Measurements from ENCODE around the gene NRN1L. TPM values are rescaled to one million over a fixed set of nuclear protein-coding genes. Genes with fewer than 3 reads are reported as not detected.
"Not testable (repeated sequence)": the region's sequence is repeated elsewhere in the genome, so short reads cannot be mapped to it uniquely, and the experiment has no call there.

NRN1L gene
- total RNA-seq, 1 donor from 2014 or later: not detected

DNA sequence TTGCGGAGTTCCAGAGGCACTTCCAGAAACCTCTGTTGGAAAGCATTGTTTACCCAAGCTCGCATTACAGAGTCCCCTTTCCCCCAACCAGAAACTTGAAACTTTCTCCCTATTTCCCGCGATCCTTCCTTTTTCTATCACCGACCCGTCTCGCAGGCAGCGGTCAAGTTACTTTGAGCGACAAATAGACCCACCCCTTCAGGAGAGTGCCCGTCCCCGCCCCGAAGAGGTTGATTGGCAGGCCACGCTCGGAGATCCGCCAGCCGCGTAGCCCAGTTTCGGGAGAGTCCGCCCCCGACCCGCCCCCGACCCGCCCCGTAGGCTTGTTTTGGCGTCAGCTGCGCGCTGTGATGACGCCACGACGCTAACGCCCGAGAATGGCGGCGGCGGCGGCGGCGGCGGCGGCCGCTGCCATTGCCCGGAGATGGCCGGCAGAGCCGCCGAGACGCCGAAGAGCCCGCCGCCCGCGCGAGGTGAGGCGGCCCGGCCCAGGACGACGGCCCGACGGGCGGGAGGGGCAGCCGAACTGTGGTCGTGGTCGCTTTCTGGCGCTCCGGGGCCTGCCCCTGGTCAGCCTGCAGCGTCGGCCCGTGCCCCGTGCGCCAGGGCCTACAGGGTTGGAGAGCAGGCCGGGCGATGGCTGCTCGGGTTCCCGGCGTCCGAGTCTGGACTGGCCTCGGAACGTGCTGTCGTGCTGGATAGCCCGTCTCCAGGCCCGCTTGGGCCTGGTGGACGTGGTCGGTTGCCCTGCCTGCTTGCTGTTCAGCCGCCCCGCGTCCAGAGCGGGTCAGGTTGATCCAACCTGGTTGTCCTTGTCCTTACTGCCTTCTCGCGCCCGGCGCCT lies 8.4 kb downstream of the NRN1L start, which contains the start of gene PSKH1:
Gene PSKH1, plus strand, starts transcription at position 356 of the 844 bp plus-strand sequence. CDS start 15,496 bp downstream, outside the sequence.
- Mint-ChIP-seq H3K27me3 (ENCODE audit: low read depth) (no peaks in the 10 kb centered on the region), H3K27ac (peak within 1 kb of the TSS; percentile 91), H3K4me3 (ENCODE audit: low read depth) (peak within 1 kb of the TSS; percentile 97), H3K36me3 (ENCODE audit: low read depth) (no peaks in the 10 kb centered on the region), H3K4me1 (ENCODE audit: low read depth) (peaks cover 19% of the 10 kb centered on the region), H3K9me3 (no peaks in the 10 kb centered on the region)
- intact Hi-C loops (cut with micrococcal nuclease): loop anchor here (2.0 kb wide), 1 partner anchor 42 kb away; no protein-coding TSS in a partner anchor
- DNase-seq (ENCODE audit: low spot score): peak; percentile 90

DNA sequence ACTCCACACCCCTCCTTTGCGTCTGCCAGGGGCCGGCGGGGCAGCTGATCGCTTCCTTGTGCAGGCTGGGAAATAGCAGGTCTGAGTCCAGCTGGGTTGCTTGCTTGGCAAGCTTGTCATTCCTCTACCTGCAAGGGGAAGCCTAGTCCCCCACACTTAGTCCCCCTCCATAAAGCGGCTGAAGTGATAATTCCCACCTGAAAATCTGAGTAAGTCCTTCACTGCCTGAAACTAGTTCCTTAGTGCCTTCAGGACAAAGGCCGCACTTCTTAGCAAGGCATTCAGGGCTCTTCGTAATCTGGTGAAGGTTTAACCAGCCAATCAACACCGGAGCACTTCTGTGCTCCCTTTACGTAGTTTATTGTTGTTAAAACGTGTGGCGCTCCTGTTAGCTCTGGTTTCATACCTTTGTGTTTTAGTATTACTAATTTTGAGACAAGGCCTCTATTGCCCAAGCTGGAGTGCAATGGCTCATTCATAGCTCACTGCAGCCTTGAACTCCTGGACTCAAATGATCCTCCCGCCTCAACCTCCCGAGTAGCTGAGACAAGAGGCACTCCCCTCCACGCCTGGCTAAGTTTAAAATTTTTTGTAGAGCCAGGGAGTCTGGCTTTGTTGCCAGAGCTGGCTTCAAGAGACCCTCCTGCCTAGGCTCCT lies 9.2 kb downstream of the NRN1L start:
- peak overlapping the region; percentile 91 for H3K27ac Mint-ChIP-seq
- intact Hi-C loops (cut with micrococcal nuclease): loop anchor here (2.0 kb wide), 1 partner anchor 41 kb away; no protein-coding TSS in a partner anchor
- H3K4me1 Mint-ChIP-seq (ENCODE audit: low read depth): peaks cover 21% of the 10 kb centered on the region
- H3K9me3 Mint-ChIP-seq: no peaks in the 10 kb centered on the region
- no peak for DNase-seq (ENCODE audit: low spot score)
- H3K4me3 Mint-ChIP-seq (ENCODE audit: low read depth): peak overlapping the region; percentile 97
- no peaks in the 10 kb centered on the region for H3K27me3 Mint-ChIP-seq (ENCODE audit: low read depth)
- H3K36me3 Mint-ChIP-seq (ENCODE audit: low read depth): no peaks in the 10 kb centered on the region

DNA sequence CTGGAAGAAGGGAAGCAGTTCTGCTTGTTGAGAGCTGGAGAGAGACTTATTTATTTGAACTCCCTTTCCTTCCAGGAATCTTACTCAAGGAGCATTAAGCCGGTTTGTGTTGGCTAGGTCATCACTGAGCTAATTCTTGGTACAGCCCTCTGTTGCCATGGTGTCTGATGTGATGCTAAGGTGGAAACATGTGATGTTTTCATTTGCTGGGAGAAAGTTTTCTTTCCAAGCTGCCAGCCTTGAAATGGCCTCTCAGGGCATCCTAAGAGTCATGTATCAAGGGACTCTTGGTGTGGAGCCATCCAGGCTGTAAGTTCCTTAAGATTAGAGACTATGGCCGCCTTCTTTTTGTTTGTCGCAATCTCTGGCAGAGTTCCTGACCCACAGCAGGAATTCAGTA lies 12.5 kb downstream of the NRN1L start:
- Mint-ChIP-seq H3K27me3 (ENCODE audit: low read depth) (no peaks in the 10 kb centered on the region), H3K4me3 (ENCODE audit: low read depth) (no peak overlapping the region), H3K4me1 (ENCODE audit: low read depth) (peaks cover 27% of the 10 kb centered on the region), H3K36me3 (ENCODE audit: low read depth) (no peaks in the 10 kb centered on the region), H3K9me3 (no peaks in the 10 kb centered on the region), H3K27ac (no peak overlapping the region)
- no peak for DNase-seq (ENCODE audit: low spot score)
- intact Hi-C loops (cut with micrococcal nuclease): no loop called here

DNA sequence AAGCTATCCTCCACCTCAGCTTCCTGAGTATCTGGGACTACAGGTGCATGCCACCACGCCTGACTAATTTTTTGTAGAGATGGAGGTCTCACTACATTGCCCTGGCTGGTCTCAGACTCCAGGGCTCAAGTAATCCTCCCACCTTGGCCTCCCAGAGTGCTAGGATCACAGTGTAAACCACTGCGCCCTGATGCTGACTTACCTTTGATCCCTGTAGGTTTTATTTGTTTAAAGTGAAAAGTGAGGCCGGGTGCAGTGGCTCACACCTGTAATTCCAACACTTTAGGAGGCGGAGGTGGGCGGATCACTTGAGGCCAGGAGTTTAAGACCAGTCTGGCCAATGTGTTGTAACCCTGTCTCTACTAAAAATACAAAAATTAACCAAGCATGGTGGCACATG lies 17.0 kb downstream of the NRN1L start:
- no peaks in the 10 kb centered on the region for H3K9me3 Mint-ChIP-seq
- no peak for DNase-seq (ENCODE audit: low spot score)
- peaks cover 8% of the 10 kb centered on the region for H3K4me1 Mint-ChIP-seq (ENCODE audit: low read depth)
- no peak overlapping the region for H3K4me3 Mint-ChIP-seq (ENCODE audit: low read depth)
- intact Hi-C loops (cut with micrococcal nuclease): no loop called here
- H3K36me3 Mint-ChIP-seq (ENCODE audit: low read depth): peaks cover 5% of the 10 kb centered on the region
- H3K27me3 Mint-ChIP-seq (ENCODE audit: low read depth): no peaks in the 10 kb centered on the region
- no peak overlapping the region for H3K27ac Mint-ChIP-seq

DNA sequence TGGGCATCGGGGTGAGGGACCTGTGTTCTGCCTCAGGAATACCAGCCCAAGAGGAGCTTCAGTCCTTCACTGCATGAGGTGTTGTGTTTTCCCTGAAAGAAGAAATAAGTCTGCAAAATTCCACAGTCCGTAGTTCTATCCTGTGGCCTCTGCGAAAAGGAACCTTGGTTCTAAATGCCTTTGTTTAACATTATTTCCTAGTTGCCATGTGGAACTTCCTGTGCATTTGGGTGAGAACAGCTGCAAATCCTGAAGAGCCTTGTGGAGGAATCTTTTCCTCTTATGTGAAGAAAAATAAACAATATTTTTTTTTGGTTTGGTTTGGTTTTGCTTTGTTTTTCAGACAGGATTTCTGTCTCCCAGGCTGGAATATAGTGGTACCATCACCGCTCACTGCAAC lies 18.1 kb downstream of the NRN1L start:
- no peak overlapping the region for H3K4me3 Mint-ChIP-seq (ENCODE audit: low read depth)
- no peaks in the 10 kb centered on the region for H3K9me3 Mint-ChIP-seq
- no peaks in the 10 kb centered on the region for H3K27me3 Mint-ChIP-seq (ENCODE audit: low read depth)

DNA sequence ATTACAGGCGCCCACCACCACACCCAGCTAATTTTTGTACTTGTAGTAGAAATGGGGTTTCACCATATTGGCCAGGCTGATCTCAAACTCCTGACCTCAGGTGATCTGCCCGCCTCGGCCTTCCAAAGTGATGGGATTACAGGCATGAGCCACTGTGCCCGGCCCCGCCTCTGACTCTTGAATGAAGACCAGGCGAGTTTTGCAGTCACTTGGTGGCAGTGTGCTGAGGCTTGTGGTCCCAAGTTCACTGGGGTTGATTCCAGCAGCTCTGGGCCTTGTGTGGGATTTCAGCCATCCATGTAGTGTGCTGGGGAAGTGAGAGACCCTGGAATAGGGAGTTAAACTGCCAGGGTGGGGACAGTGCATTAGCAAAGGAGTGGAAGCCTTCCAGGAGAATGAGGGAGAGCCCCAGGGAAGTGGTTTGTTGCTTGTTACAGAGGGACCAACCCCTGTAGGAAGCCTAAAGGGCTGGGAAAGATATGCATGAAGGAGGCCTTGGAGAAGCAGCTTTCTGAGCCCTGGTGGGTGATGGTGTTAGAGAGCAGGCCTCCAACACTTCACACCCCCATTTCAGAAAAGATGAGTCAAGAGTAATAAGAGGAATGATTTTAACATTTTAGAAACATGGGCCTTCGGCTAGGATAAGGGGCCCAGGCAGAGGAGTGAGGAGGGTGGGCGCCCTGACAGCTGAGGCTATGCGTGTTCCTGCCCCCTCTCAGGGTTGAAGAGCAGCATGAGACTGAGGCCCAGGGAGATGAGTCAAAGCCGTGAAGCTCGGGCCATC lies 22.9 kb downstream of the NRN1L start:
- H3K27me3 Mint-ChIP-seq (ENCODE audit: low read depth): no peaks in the 10 kb centered on the region
- no peak overlapping the region for H3K4me3 Mint-ChIP-seq (ENCODE audit: low read depth)
- peaks cover 22% of the 10 kb centered on the region for H3K36me3 Mint-ChIP-seq (ENCODE audit: low read depth)
- intact Hi-C loops (cut with micrococcal nuclease): no loop called here
- no peaks in the 10 kb centered on the region for H3K9me3 Mint-ChIP-seq
- peaks cover 7% of the 10 kb centered on the region for H3K4me1 Mint-ChIP-seq (ENCODE audit: low read depth)
- DNase-seq (ENCODE audit: low spot score): no peak
- no peak overlapping the region for H3K27ac Mint-ChIP-seq

More for the DNA sequence above, 18.1 kb downstream of the NRN1L start:
- H3K27ac Mint-ChIP-seq: no peak overlapping the region
- peaks cover 5% of the 10 kb centered on the region for H3K36me3 Mint-ChIP-seq (ENCODE audit: low read depth)
- H3K4me1 Mint-ChIP-seq (ENCODE audit: low read depth): peaks cover 9% of the 10 kb centered on the region
- intact Hi-C loops (cut with micrococcal nuclease): no loop called here
- no peak for DNase-seq (ENCODE audit: low spot score)

DNA sequence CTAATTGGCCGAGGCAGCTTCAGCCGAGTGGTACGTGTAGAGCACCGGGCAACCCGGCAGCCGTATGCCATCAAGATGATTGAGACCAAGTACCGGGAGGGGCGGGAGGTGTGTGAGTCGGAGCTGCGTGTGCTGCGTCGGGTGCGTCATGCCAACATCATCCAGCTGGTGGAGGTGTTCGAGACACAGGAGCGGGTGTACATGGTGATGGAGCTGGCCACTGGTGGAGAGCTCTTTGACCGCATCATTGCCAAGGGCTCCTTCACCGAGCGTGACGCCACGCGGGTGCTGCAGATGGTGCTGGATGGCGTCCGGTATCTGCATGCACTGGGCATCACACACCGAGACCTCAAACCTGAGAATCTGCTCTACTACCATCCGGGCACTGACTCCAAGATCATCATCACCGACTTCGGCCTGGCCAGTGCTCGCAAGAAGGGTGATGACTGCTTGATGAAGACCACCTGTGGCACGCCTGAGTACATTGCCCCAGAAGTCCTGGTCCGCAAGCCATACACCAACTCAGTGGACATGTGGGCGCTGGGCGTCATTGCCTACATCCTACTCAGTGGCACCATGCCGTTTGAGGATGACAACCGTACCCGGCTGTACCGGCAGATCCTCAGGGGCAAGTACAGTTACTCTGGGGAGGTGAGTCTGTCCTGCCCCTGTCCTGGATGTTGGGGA lies 24.5 kb downstream of the NRN1L start:
- intact Hi-C loops (cut with micrococcal nuclease): no loop called here
- H3K4me1 Mint-ChIP-seq (ENCODE audit: low read depth): peaks cover 7% of the 10 kb centered on the region
- H3K9me3 Mint-ChIP-seq: no peaks in the 10 kb centered on the region
- H3K4me3 Mint-ChIP-seq (ENCODE audit: low read depth): no peak overlapping the region
- peaks cover 17% of the 10 kb centered on the region for H3K36me3 Mint-ChIP-seq (ENCODE audit: low read depth)
- DNase-seq (ENCODE audit: low spot score): no peak
- peak overlapping the region; percentile 68 for H3K27ac Mint-ChIP-seq
- H3K27me3 Mint-ChIP-seq (ENCODE audit: low read depth): no peaks in the 10 kb centered on the region

DNA sequence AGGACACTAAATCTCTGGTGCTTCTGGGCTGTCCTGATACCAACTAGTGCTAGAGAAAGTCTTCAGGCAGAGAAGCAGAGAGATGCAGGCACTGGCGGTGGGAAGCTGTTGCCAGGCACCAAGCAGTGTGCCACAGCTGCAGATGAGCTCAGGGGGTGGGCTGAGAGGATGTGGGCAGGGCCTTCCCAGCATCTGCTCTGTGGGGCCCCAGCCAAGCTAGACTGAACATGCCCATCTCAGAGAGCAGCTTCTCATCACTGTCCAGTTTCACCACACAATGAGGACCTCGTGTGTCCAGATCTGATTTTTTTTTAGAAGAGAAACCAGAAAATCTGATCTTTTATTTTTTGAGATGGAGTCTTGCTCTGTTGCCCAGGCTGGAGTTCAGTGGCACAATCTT lies 25.5 kb downstream of the NRN1L start:
- DNase-seq (ENCODE audit: low spot score): no peak
- no peaks in the 10 kb centered on the region for H3K9me3 Mint-ChIP-seq
- peaks cover 7% of the 10 kb centered on the region for H3K4me1 Mint-ChIP-seq (ENCODE audit: low read depth)
- intact Hi-C loops (cut with micrococcal nuclease): no loop called here
- no peaks in the 10 kb centered on the region for H3K27me3 Mint-ChIP-seq (ENCODE audit: low read depth)
- H3K4me3 Mint-ChIP-seq (ENCODE audit: low read depth): no peak overlapping the region
- H3K36me3 Mint-ChIP-seq (ENCODE audit: low read depth): peaks cover 17% of the 10 kb centered on the region
- peak overlapping the region; percentile 12 for H3K27ac Mint-ChIP-seq

DNA sequence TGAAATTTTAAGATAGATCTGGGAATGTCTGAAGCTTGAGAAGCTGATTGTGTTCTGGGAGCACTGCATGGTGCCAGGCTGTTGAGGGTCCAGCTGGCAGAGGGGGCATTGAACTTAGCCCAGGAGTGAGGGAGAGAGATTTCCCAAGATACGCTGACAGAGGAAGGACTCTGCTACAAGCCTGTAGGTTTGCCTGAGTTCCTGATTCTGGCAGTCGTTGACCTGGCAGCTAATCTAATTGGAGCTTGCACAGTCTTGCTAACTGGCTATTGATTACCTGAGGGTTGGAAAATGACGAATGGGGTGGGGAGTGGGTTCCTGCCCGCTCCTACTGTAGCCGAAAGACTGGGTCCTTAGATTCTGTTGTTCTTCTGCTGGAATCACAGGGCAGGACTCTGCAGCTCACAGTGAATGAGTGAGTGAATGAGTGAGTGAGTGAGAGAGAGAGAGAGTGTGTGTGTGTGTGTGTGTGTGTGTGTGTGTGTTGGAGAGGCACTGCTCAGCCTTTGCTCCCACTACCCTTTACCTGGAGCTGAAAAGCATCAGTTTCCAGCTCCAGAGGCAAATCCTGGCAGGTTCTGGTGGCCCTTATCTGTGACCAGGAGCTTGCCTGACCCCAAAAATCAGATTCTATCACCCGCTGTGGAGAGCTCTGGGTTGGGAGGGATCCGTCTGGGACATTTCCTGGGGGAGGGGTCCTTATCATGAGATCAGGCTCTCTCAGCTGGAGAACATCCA lies 30.2 kb downstream of the NRN1L start:
- Mint-ChIP-seq H3K4me1 (ENCODE audit: low read depth) (peaks cover 17% of the 10 kb centered on the region), H3K27me3 (ENCODE audit: low read depth) (no peaks in the 10 kb centered on the region), H3K36me3 (ENCODE audit: low read depth) (peaks cover 15% of the 10 kb centered on the region), H3K4me3 (ENCODE audit: low read depth) (no peak overlapping the region), H3K27ac (peak overlapping the region; percentile 50), H3K9me3 (no peaks in the 10 kb centered on the region)
- intact Hi-C loops (cut with micrococcal nuclease): no loop called here
- DNase-seq (ENCODE audit: low spot score): no peak

DNA sequence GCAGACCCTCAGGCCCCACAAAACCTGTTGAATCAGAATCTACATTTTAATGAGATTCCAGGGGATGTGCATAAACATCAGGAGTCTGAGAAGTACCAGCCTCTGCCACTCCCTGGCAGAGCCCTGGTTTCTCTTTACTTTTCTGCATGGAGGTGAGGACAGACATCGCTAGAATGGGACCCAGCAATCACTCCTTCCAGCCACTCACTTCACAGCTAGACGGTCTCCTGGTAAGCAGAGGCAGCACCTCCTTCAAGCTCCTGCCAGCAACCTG lies 30.7 kb downstream of the NRN1L start:
- H3K27ac Mint-ChIP-seq; DNase-seq (ENCODE audit: low spot score); H3K36me3 Mint-ChIP-seq (ENCODE audit: low read depth); H3K9me3 Mint-ChIP-seq; H3K27me3 Mint-ChIP-seq (ENCODE audit: low read depth); H3K4me3 Mint-ChIP-seq (ENCODE audit: low read depth); intact Hi-C loops (cut with micrococcal nuclease): not testable (repeated sequence)
- peaks cover 15% of the 10 kb centered on the region for H3K4me1 Mint-ChIP-seq (ENCODE audit: low read depth)

DNA sequence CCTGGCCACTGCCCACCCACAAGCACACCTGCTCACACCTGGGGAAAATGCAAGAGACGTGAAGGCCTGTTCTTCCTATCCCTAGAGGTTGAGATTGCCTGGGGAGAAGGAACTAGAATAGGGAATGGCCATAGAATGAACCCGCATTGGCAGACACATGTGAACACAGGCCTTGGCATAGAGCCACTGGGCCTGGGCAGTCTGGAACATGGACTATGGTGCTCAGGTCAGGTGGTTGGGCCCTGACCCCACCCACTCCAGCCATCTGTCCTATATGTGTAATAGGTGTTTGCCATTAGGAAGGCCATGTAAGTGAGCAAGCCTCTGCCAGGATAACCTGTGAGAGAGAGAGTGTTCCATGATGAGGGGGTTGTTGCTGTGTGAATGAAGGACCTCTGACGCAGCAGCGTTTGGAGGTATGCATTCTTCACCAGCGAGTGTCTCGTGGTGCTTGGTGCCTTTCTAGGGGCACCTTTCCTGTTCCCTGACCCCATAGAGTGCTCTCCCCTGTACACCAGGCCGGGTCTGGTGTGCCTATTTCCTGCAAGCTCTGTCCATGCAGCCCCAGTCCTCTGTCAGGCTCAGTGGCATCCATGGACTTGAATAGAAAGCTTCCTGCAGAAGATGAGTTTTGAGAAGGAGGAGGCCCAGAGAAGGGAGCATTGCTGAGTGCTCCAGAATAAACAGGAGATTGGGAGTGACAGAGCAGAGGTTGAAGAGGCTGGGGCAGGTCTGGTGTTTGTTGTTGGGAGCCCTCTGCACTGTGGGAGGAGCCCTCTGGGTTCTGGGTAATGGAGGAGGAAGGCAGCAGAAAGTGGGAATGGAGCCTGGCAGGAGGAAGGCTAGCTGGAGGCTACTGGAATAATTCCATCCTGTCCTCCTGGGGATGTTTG lies 31.4 kb downstream of the NRN1L start:
- DNase-seq (ENCODE audit: low spot score): no peak
- H3K36me3 Mint-ChIP-seq (ENCODE audit: low read depth): peaks cover 10% of the 10 kb centered on the region
- H3K9me3 Mint-ChIP-seq: no peaks in the 10 kb centered on the region
- peaks cover 15% of the 10 kb centered on the region for H3K4me1 Mint-ChIP-seq (ENCODE audit: low read depth)
- intact Hi-C loops (cut with micrococcal nuclease): no loop called here
- H3K4me3 Mint-ChIP-seq (ENCODE audit: low read depth): no peak overlapping the region
- peak overlapping the region; percentile 21 for H3K27ac Mint-ChIP-seq
- no peaks in the 10 kb centered on the region for H3K27me3 Mint-ChIP-seq (ENCODE audit: low read depth)

Data from activated T-helper 2 cell treated with anti-CD3 and anti-CD28 coated beads, Interferon-gamma antibody, Interleukin-2, Interleukin-4, amounts not matched to agents 10 μg/mL and 5 μg/mL and 100 μg/mL, durations not matched to agents 14 hours and 24 hours and 36 hours (primary cell).